Measurements from ENCODE around the gene HPGD.

Gene HPGD

DNA sequence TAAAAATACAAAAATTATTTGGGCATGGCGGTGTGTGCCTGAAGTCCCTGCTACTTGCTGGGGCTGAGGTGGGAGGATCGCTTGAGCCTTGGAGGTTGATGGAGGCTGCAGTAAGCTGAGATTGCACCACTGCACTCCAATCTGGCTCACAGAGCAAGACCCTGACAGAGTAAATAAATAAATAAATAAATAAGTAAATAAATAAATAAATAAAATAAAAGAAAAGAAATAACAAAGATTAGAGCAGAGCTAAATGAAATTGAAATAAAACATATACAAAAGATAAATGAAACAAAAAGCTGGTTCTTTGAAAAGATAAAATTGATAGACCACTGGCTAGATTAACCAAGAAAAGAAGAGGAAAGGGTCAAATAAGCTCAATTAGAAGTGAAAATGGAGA, 43.1 kb downstream of the HPGD start:
- DNase-seq (ENCODE audit: low read depth in 3 of 3, low spot score in 1 of 3): no peak

DNA sequence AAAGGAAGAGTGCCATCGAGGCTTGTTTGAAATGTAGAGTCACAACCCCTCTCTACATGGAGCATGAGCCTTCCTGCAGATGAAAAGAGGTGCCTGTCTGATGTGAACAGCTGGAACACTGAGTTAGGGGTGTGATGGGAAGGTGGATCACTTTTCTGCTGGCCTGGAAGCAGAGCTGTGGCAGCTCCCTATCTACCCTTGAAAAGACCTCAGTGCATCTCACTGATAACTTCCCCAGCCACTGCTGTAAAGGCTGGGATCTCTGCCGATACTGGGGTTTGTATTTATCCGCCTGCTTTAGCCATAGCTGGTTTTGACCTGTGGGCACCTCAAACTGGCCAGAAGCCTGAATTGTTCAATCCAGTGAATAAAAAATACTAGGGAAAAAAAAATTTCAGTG, 46.8 kb downstream of the HPGD start:
- no peak for DNase-seq (ENCODE audit: low read depth in 3 of 3, low spot score in 1 of 3)

DNA sequence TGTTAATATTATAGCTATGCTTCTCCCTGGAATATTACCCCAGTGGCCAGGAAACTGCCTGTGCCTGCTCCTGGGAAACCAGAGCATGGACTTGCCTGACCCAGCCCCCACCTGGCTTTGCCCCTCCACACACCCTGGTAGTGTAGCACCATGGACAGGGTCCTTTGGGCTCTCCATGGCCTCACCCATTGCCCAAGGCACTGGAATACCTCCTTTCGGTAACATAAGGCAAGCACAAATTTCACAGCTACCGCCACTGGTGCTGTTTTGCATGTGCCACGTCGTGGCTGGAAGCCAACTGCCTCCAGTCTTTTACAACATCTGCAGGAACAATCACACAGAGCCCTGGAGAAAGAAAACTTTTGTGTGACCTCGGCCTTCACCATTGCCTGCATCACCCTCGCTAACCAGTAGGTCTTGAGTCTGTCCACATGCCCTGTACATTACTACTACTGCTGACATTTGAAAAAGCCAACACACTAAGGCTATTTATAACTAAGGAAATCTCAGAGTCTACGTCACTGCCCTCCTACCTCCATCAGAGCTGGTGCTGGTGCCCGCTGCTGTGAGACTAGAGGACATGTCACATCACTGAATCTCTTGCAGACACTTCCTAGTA, 47.7 kb downstream of the HPGD start:
- no peak for DNase-seq (ENCODE audit: low read depth in 3 of 3, low spot score in 1 of 3)

DNA sequence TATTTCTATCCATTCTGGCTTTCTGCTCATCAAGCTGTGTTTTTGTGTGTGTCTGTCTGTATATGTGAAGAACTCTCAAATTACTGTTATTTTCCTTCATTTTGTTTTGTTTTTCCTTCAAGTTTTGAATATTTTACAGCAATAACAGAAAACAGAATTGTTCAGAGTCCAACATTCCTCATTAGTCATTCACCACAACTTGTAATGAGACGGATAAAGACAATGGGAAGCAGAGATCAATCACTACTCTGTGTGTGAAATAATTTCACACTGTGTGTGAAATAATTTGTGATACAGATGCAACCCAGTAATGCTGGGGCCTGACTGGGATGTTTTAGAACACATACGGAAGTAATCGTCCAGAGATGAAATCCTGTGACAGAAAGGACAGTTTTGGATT, 55.2 kb downstream of the HPGD start:
- DNase-seq (ENCODE audit: low read depth in 3 of 3, low spot score in 1 of 3): no peak

DNA sequence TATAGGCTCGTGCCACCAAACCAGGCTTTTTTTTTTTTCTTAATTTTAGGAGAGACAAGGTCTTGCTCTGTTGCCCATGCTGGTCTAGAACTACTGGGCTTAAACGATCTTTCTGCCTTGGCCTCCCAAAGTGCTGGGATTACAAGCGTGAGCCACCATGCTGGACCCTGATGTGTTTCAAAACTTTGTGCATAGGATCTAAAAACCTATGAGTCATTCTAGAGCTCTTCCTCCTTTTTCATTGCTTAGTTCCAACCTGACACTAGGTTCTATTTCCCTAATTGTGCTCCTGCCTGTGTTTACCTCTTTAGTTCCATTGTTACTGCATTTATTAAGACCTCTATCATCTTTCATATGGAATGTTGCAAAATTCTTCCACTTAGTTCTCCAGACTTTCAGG, 57.3 kb downstream of the HPGD start:
- no peak for DNase-seq (ENCODE audit: low read depth in 3 of 3, low spot score in 1 of 3)

DNA sequence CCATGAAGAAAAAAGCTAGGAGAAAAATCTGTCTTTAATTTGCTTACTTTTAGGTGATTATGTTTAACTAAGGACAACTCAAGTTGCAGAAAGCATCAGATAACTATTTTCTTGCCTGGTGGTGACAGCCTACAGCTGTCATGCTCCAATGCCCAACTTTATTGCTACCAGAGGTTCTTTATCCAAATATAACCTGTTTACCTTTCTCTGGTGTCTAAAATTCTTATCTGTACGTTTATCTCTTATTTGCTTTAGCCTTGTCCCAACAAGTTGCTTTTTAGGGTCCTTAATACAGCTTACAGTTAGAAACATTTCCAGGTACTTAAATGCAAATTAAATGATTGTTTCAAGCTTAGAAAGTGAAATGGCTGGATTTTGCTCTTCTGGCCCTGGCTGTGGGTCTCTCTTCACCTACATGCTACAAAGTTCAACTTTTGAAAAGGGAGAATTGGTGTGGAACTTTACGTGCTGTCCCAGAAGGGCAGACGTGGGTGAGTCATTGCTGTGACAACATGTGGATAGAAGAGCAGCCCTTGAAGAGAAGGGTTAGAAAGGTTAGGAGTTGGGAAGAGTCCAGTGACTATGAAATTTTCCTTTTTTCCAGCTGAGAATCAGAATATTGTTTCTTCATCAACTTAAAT, 60.7 kb downstream of the HPGD start:
- DNase-seq (ENCODE audit: low read depth in 3 of 3, low spot score in 1 of 3): no peak

DNA sequence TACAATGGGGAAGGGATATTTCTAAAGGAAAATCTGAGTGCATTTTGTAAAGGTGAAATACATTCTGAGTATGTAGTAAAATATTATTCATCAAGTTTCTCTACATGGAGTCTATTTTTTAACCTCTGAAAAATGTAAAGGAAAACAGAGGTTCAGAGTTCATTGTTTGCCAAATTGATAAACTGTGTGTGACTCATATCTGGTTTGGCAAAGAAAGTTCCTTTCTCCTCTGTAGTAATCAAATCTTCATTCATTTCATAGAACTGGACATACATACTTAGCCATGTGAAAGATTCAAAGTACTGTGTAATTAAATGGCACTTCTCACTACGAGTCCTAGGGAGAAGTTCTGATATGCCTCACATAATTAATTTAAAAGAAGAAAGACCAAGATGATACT, 61.6 kb downstream of the HPGD start:
- no peak for DNase-seq (ENCODE audit: low read depth in 3 of 3, low spot score in 1 of 3)

DNA sequence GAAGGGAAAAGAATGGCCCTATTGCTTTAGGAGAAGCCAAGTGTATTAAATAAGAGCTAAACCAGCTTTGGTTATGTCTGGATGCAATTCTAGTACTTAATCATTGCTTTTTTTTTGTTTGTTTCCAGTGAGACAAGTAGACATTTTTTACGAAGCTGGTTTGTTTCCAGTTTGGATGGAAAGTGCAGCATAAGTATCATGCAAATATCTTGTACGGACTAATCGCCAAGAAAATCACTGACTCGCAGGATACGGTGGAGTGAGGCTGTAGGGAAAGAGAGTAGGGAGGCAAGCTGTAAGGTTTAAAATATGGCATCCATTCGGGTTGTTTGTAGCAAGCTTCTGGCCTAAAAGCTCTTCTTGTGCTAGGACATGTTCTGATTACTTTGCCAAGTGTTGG, 64.8 kb downstream of the HPGD start:
- no peak for DNase-seq (ENCODE audit: low read depth in 3 of 3, low spot score in 1 of 3)

DNA sequence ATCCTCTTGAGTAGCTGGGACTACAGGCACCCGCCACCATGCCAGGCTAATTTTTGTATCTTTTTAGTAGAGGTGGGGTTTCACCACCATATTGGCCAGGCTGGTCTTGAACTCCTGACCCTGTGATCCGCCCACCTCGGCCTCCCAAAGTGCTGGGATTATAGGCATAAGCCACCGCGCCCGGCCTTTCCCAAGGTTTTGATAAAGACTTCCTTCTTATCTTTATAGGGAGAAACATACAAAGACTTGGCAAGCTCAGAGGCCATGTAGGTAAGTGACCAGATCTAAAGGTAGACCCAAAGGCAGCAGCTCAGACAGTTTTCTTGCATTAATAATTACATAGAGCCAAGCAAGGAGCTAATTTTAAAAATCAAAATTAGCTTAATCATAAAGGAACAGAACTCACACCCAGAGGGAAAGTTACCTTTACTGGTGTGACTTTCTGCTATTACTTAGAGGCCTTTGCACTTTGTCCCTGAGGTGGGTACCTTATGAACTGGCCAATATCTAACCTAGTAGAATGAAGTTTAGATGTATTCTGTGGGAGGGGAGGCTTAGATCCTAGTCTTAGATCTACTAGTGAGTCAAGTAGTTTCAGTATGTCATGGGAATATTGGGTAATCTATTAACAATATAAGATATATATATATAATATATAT, 67.3 kb downstream of the HPGD start:
- no peak for DNase-seq (ENCODE audit: low read depth in 3 of 3, low spot score in 1 of 3)

DNA sequence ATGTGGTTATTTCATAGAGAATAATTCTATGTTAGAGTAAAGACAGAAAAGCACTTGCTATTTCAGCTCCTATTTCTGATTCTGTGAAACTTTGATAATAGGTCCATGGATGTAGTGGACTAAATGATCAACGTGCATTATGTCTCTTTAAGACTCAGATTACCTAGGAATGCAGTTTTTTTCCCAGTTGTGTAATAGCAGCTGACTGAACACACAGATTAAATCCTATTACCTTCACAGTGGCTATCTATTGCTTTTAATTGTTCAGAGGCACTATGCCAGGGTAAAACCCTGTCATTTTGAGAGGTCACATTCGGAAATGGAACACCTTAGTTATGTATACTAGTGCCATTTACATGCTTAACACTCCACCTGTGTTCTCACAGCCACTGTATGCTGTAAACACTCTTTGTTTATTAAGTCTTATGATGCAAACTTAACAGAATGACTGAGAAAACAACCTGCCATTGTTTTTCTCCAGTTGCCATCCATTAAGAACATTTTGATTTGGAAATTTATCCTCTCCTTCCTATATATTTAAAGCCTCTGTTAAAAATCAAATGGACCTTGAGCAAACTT, 70.5 kb downstream of the HPGD start:
- no peak for DNase-seq (ENCODE audit: low read depth in 3 of 3, low spot score in 1 of 3)

DNA sequence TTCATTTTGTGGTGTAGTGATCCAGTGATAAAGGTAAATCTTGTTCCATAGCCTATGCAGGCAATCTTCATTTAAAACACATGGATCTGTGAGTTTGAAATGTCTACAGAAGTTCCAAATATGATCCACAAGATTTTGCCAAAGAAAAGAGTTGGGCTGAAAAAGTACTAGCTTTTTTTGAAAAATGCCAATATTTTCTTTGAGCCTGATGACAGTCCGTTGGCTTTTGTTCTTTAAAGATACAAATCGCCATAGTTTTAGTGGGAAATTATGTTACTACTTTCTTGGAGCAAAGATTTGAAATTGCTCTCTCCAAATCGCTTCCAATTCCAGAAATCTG, 71.5 kb downstream of the HPGD start:
- DNase-seq (ENCODE audit: low read depth in 3 of 3, low spot score in 1 of 3): no peak

DNA sequence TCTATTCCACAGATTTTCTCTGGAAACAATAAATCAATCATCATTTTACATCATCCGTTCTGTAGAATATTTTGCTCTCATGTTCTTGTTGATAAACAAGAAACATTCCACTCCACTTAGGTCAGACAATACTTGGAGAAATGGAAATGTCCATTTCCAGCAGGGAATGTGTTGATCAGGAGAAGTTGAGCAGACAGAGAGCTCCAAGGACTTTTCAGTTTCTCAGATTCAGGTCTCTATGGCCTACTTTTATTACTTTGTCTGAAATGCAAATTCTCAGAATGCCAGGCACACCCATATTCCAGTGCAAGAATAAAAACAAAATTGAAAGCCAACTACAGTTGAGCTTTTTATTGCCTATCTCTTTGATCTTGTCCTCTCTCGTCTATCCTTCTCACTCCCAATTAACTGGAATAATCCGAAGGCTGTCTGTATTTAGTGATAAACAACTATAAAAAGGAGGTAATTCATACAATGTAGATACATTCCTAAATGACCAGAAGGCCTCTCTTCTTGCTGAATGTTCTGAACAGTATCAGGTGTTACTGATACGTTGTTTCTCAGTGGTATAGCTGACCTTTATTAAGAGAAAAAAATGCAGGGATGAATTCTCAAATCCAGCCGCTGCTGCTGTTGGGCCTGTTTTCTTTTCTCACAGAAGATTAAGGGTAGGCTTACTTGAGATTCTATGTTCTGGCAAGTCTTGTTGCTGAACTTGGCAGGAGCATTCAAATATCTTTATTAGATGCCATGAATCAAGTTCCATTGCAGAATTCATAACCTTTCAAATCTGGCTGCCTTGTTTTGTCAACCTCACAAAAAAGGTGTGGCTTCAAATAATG, 72.1 kb downstream of the HPGD start:
- no peak for DNase-seq (ENCODE audit: low read depth in 3 of 3, low spot score in 1 of 3)

DNA sequence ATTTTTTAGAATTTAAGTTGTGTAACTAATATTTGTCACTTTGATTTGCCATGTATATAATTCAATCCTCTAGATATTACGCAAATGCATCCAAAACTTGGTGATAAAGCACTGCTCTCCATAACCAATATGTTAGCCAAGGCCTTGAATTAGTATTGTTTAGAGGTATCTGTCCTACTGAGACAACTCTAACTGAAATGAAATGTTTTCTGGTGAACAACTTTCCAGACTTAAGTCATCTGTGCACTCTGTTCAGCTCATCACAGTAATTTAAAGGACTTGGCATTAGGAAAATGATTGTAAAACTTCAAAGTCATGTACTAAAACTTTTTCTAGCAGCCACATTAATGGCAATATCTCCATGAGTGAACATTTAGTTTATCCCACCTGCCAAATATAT, 73.1 kb downstream of the HPGD start:
- DNase-seq (ENCODE audit: low read depth in 3 of 3, low spot score in 1 of 3): no peak

DNA sequence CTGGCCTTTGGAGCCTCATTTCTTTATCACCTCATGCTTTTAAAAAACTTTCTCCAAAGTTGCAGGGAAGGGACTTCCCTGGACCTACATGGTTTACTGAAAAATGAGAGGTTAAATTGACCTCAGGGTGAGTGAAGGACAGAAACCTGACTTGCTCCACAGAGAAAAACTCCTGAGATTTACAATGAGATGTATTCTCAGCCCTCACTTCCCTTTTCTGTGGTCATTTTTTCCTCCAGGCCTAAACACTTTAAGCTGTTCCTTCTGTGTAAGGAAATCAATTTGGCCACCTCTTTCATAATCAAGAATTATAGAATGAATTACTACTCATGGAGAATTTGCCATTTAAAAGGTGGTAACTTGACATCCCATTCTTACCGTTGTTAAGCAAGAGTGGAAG, 77.9 kb downstream of the HPGD start:
- no peak for DNase-seq (ENCODE audit: low read depth in 3 of 3, low spot score in 1 of 3)
